Neural cell (in vitro differentiated cells): ENCODE results near the gene UBE2H. TPM values are rescaled to one million over a fixed set of nuclear protein-coding genes. Genes with fewer than 3 reads are reported as not detected.

Experiments used
- H2AFZ ChIP-seq: fragments of 200-600, 300-800 bp; sonication (generic), shearing (Covaris generic); 2 replicates; pipeline ENCODE4 v1.6.0; 2014; ENCODE audit warnings: low read depth, mild to moderate bottlenecking, antibody characterized with exemption, low read length, moderate library complexity
- H3F3A ChIP-seq: fragments of 200-600 bp; shearing (Covaris generic); 2 replicates; pipeline ENCODE4 v1.6.1; 2016; ENCODE audit warnings: mild to moderate bottlenecking, moderate library complexity, mixed read lengths, antibody characterized with exemption, low read length; ENCODE audit not compliant: insufficient read depth, poor library complexity, severe bottlenecking
- H3K27ac ChIP-seq: fragments of 200-600, 300-800 bp; sonication (generic), shearing (Covaris generic); 2 replicates; pipeline ENCODE4 v1.5.1; 2014; ENCODE audit warnings: mild to moderate bottlenecking, low read length, moderate library complexity
- H3K27me3 ChIP-seq: fragments of 300-800, 200-600 bp; sonication (generic), shearing (Covaris generic); 2 replicates; pipeline ENCODE4 v1.6.0; 2014; ENCODE audit warnings: mild to moderate bottlenecking, low read depth, low read length, moderate library complexity; ENCODE audit not compliant: insufficient read depth
- H3K36me3 ChIP-seq: fragments of 300-800, 200-600 bp; sonication (generic), shearing (Covaris generic); 2 replicates; pipeline ENCODE4 v1.5.1; 2014; ENCODE audit warnings: mild to moderate bottlenecking, antibody characterized with exemption, low read length, moderate library complexity; ENCODE audit not compliant: insufficient read depth
- H3K4me2 ChIP-seq: fragments of 300-800, 200-600 bp; sonication (generic), shearing (Covaris generic); 2 replicates; pipeline ENCODE4 v1.6.0; 2014; ENCODE audit warnings: mild to moderate bottlenecking, low read length
- H3K4me3 ChIP-seq: fragments of 300-800, 200-600 bp; sonication (generic), shearing (Covaris generic); 2 replicates; pipeline ENCODE4 v1.5.1; 2014; ENCODE audit warnings: mild to moderate bottlenecking, low read length, moderate library complexity
- H3K79me2 ChIP-seq: fragments of 200-600 bp; shearing (Covaris generic); replicated peaks from 2 replicates; pipeline ENCODE4 v1.6.0; 2014; ENCODE audit warnings: mild to moderate bottlenecking, low read length, moderate library complexity; ENCODE audit not compliant: insufficient read depth
- H3K9ac ChIP-seq: fragments of 300-800, 200-600 bp; sonication (generic), shearing (Covaris generic); 2 replicates; pipeline ENCODE4 v1.6.1; 2016; ENCODE audit warnings: mild to moderate bottlenecking, low read length, mixed read lengths
- H3K9me2 ChIP-seq: fragments of 200-600 bp; shearing (Covaris generic); 2 replicates; pipeline ENCODE4 v1.6.1; 2016; ENCODE audit warnings: mild to moderate bottlenecking, low read length, mixed read lengths; ENCODE audit not compliant: insufficient read depth
- H3K9me3 ChIP-seq: fragments of 200-600, 300-800 bp; sonication (generic), shearing (Covaris generic); 2 replicates; pipeline ENCODE4 v1.6.1; 2016; ENCODE audit warnings: mild to moderate bottlenecking, mixed run types, low read length, moderate library complexity, mixed read lengths
- H4K20me1 ChIP-seq: fragments of 200-600 bp; shearing (Covaris generic); 2 replicates; pipeline ENCODE4 v1.6.1; 2016; ENCODE audit warnings: mild to moderate bottlenecking, mixed run types; ENCODE audit not compliant: insufficient read depth
- CTCF ChIP-seq: fragments of 450-650 bp; IDR thresholded peaks from 2 replicates; pipeline ENCODE4 v1.5.1; 2014; ENCODE audit warnings: antibody characterized with exemption, mild to moderate bottlenecking, moderate library complexity; ENCODE audit not compliant: poor library complexity, severe bottlenecking
- EP300 ChIP-seq: fragments of 450-650 bp; conservative IDR thresholded peaks from 2 replicates; pipeline ENCODE4 v1.6.1; 2014; ENCODE audit warnings: antibody characterized with exemption, mild to moderate bottlenecking, moderate library complexity; ENCODE audit not compliant: poor library complexity, severe bottlenecking
- EZH2 ChIP-seq: fragments of 200-600, 300-800 bp; shearing (Covaris generic), sonication (generic); IDR thresholded peaks from 2 replicates; pipeline ENCODE4 v1.6.1; 2014; ENCODE audit warnings: antibody characterized with exemption, low read length, borderline replicate concordance, mild to moderate bottlenecking; ENCODE audit not compliant: insufficient read depth, poor library complexity, severe bottlenecking
- MXI1 ChIP-seq: fragments of 450-650 bp; conservative IDR thresholded peaks from 2 replicates; pipeline ENCODE4 v1.6.1; 2014; ENCODE audit warnings: antibody characterized with exemption, mild to moderate bottlenecking; ENCODE audit not compliant: poor library complexity, severe bottlenecking
- POLR2AphosphoS5 ChIP-seq: IDR thresholded peaks from 2 replicates; pipeline ENCODE4 v1.6.1; 2012
- RAD21 ChIP-seq: fragments of 450-650 bp; conservative IDR thresholded peaks from 2 replicates; pipeline ENCODE4 v1.6.1; 2014; ENCODE audit warnings: antibody characterized with exemption, mild to moderate bottlenecking, moderate library complexity
- REST ChIP-seq: IDR thresholded peaks from 2 replicates; pipeline ENCODE4 v1.6.1; 2012; ENCODE audit warnings: borderline replicate concordance
- SMC3 ChIP-seq: fragments of 450-650 bp; conservative IDR thresholded peaks from 2 replicates; pipeline ENCODE4 v1.6.1; 2014; ENCODE audit warnings: antibody characterized with exemption, mild to moderate bottlenecking, moderate library complexity; ENCODE audit not compliant: poor library complexity
- TAF1 ChIP-seq: IDR thresholded peaks from 2 replicates; pipeline ENCODE4 v1.6.1; 2012; ENCODE audit warnings: low read depth
- polyA plus RNA-seq: library from polyadenylated mRNA; depleted of rRNA; stranded (reverse); fragments of >200 nt; gene quantifications from 2 replicates; pipeline ENCODE4 v1.2.3, GENCODE V29; 2014

Gene UBE2H
- polyA plus RNA-seq, 1 donor from 2014 or later, result 96.1 TPM

GRCh38 chr7:129832701-129833227 lies 120.0 kb downstream of the UBE2H start:
- no peaks in the 10 kb centered on the region for H3F3A ChIP-seq
- TF ChIP-seq POLR2AphosphoS5, result no peak
- no peak for TF ChIP-seq EP300
- TF ChIP-seq EZH2, result no peak
- no peaks in the 10 kb centered on the region for H3K27me3 ChIP-seq
- H3K9me2 ChIP-seq, result no peaks in the 10 kb centered on the region
- no peak overlapping the region for H3K9ac ChIP-seq
- H2AFZ ChIP-seq, result no peak overlapping the region
- no peaks in the 10 kb centered on the region for H3K9me3 ChIP-seq
- H3K36me3 ChIP-seq, result no peaks in the 10 kb centered on the region
- no peaks in the 10 kb centered on the region for H3K79me2 ChIP-seq
- H3K4me3 ChIP-seq, result no peak overlapping the region
- no peak overlapping the region for H3K27ac ChIP-seq
- no peaks in the 10 kb centered on the region for H4K20me1 ChIP-seq
- no peak overlapping the region for H3K4me2 ChIP-seq

GRCh38 chr7:129832282-129832681 lies 120.5 kb downstream of the UBE2H start:
- no peak overlapping the region for H3K27ac ChIP-seq
- no peaks in the 10 kb centered on the region for H3F3A ChIP-seq
- no peaks in the 10 kb centered on the region for H4K20me1 ChIP-seq
- no peaks in the 10 kb centered on the region for H3K36me3 ChIP-seq
- no peak overlapping the region for H2AFZ ChIP-seq
- no peaks in the 10 kb centered on the region for H3K27me3 ChIP-seq
- no peaks in the 10 kb centered on the region for H3K9me3 ChIP-seq
- H3K9ac ChIP-seq, result no peak overlapping the region
- TF ChIP-seq TAF1 (no peak), REST (no peak), POLR2AphosphoS5 (no peak), EZH2 (no peak), MXI1 (no peak), RAD21 (no peak), EP300 (no peak)
- no peak overlapping the region for H3K4me3 ChIP-seq
- H3K9me2 ChIP-seq, result no peaks in the 10 kb centered on the region
- no peak overlapping the region for H3K4me2 ChIP-seq
- no peaks in the 10 kb centered on the region for H3K79me2 ChIP-seq

GRCh38 chr7:129831424-129832058 lies 121.2 kb downstream of the UBE2H start:
- Histone ChIP-seq H3K4me3 (no peak overlapping the region), H4K20me1 (no peaks in the 10 kb centered on the region), H3K79me2 (no peaks in the 10 kb centered on the region), H3K9ac (no peak overlapping the region), H2AFZ (no peak overlapping the region), H3K4me2 (no peak overlapping the region), H3K36me3 (no peaks in the 10 kb centered on the region), H3F3A (no peaks in the 10 kb centered on the region), H3K27me3 (no peaks in the 10 kb centered on the region), H3K9me2 (no peaks in the 10 kb centered on the region), H3K27ac (no peak overlapping the region), H3K9me3 (no peaks in the 10 kb centered on the region)
- no peak for TF ChIP-seq SMC3
- no peak for TF ChIP-seq POLR2AphosphoS5
- TF ChIP-seq EZH2, result no peak
- TF ChIP-seq REST, result no peak
- no peak for TF ChIP-seq CTCF
- no peak for TF ChIP-seq RAD21
- no peak for TF ChIP-seq MXI1
- no peak for TF ChIP-seq EP300
- TF ChIP-seq TAF1, result no peak
